Measurements from ENCODE around the gene TLR5. TPM values are rescaled to one million over a fixed set of nuclear protein-coding genes. Genes with fewer than 3 reads are reported as not detected.

Gene TLR5
- total RNA-seq, 1 experiment from 2014 or later: 17.3 TPM

DNA sequence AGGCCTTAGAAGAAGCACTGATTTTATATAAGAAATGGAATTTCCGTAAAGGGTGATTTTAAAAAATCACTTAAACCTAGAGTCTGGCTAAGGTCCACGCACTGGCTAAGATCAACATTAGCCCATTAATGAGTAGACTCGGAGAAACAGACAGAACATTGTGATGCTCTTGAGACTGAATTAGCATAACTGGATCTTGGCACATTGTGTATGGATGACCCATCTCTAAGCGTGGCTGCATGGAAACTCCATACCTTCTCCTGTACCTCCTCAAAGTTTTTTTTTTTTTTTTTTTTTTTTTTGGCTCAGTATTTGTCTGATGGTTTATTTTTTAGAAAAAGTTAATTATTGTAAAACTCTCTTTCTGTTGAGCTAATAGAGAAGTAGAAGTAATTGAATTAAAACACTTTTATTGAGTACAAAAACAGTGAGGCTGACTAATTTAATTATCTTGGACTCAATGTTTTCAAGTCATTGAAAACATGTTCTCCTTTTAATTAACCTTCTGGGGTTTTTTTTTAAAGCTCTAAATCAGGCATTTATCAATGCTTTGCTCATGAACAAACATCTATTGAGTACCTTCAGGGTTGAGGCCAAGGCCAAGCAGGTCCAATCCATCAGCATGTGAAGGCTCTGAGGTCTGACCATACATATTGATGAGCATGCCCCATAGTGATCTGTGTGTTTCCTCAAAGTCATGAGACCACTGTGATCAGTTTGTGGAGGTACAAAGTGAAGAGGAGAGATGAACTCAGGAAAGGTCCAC, 74.0 kb downstream of the TLR5 start:
- H3K4me1 Mint-ChIP-seq (ENCODE audit: low read depth, unreplicated experiment): no peaks in the 10 kb centered on the region
- no peaks in the 10 kb centered on the region for H3K36me3 Mint-ChIP-seq (ENCODE audit: insufficient read depth, unreplicated experiment)
- no peak overlapping the region for H3K4me3 Mint-ChIP-seq (ENCODE audit: low read depth, unreplicated experiment)
- no TSS peak for BruUV-seq (replicated peaks)
- DNase-seq: no peak
- H3K9me3 Mint-ChIP-seq (ENCODE audit: low read depth, unreplicated experiment): no peaks in the 10 kb centered on the region
- intact Hi-C loops (cut with micrococcal nuclease; ENCODE audit: unreplicated experiment): no loop called here
- H3K27me3 Mint-ChIP-seq (ENCODE audit: unreplicated experiment): peaks cover 25% of the 10 kb centered on the region
- TF ChIP-seq CTCF (IDR thresholded peaks at IDR 0.05; ENCODE audit: unreplicated experiment): no peak
- H3K27ac Mint-ChIP-seq (ENCODE audit: unreplicated experiment): no peak overlapping the region
- CTCF ChIA-PET: interaction anchor here (0.6 to 0.7 kb wide), 3 partner anchors 109 to 1725 kb away, joined by 3 to 6 read pairs (median 4); no protein-coding TSS in a partner anchor

GRCh38 chr1:223067914-223068313, 75.1 kb downstream of the TLR5 start:
- no peak for TF ChIP-seq CTCF (IDR thresholded peaks at IDR 0.05; ENCODE audit: unreplicated experiment)
- Mint-ChIP-seq H3K36me3 (ENCODE audit: insufficient read depth, unreplicated experiment) (no peaks in the 10 kb centered on the region), H3K27me3 (ENCODE audit: unreplicated experiment) (peaks cover 24% of the 10 kb centered on the region), H3K4me3 (ENCODE audit: low read depth, unreplicated experiment) (no peak overlapping the region), H3K4me1 (ENCODE audit: low read depth, unreplicated experiment) (no peaks in the 10 kb centered on the region), H3K9me3 (ENCODE audit: low read depth, unreplicated experiment) (no peaks in the 10 kb centered on the region), H3K27ac (ENCODE audit: unreplicated experiment) (no peak overlapping the region)
- intact Hi-C loops (cut with micrococcal nuclease; ENCODE audit: unreplicated experiment): no loop called here
- CTCF ChIA-PET: no interaction called here
- DNase-seq: no peak
- no TSS peak for BruUV-seq (replicated peaks)

DNA sequence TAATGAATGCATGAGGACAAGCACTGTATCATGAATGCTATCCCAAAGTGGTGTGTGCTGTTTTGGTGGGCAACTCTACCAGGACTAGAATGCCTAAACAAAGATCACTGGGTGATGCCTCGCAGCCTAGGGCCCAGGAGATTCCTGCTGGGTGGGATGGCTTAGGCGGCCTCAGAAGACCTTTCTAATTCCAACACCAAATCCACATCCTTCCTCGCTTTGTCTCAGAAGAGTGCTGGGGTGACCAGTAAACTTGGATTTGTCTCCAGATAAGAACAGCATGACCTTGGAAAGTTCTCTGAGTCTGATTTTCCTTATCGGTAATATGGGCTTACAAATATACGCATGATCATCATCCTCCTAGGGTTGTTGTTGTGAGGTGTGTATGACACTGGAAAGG, 76.6 kb downstream of the TLR5 start:
- BruUV-seq (replicated peaks): no TSS peak
- CTCF ChIA-PET: no interaction called here
- intact Hi-C loops (cut with micrococcal nuclease; ENCODE audit: unreplicated experiment): no loop called here
- H3K4me3 Mint-ChIP-seq (ENCODE audit: low read depth, unreplicated experiment): no peak overlapping the region
- no peak for TF ChIP-seq CTCF (IDR thresholded peaks at IDR 0.05; ENCODE audit: unreplicated experiment)
- H3K27ac Mint-ChIP-seq (ENCODE audit: unreplicated experiment): no peak overlapping the region
- peaks cover 16% of the 10 kb centered on the region for H3K27me3 Mint-ChIP-seq (ENCODE audit: unreplicated experiment)
- no peaks in the 10 kb centered on the region for H3K4me1 Mint-ChIP-seq (ENCODE audit: low read depth, unreplicated experiment)
- H3K36me3 Mint-ChIP-seq (ENCODE audit: insufficient read depth, unreplicated experiment): no peaks in the 10 kb centered on the region
- no peak for DNase-seq
- H3K9me3 Mint-ChIP-seq (ENCODE audit: low read depth, unreplicated experiment): no peaks in the 10 kb centered on the region

DNA sequence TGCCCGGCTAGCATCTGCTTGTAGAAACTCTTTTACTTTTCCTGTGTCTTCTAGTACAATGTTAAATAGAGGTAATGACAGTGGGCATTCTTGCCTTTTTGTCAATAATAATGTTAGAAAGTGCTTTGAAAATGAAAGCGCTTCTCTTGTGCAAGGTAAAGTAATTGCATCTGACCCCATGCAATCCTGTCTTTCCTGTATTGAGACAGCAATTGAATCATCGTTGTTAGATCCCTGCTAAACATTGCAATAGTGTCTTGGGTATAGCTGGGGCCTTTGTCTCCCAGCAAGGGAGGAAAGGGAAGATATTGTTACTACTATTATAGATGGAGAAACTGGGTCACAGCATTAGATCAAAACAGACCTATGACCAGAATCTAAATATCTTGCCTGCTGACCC, 80.9 kb downstream of the TLR5 start:
- no peak for DNase-seq
- no TSS peak for BruUV-seq (replicated peaks)

More for the DNA sequence above, 80.9 kb downstream of the TLR5 start:
- H3K27ac Mint-ChIP-seq (ENCODE audit: unreplicated experiment): no peak overlapping the region
- no peaks in the 10 kb centered on the region for H3K4me1 Mint-ChIP-seq (ENCODE audit: low read depth, unreplicated experiment)
- CTCF ChIA-PET: no interaction called here
- H3K4me3 Mint-ChIP-seq (ENCODE audit: low read depth, unreplicated experiment): no peak overlapping the region
- TF ChIP-seq CTCF (IDR thresholded peaks at IDR 0.05; ENCODE audit: unreplicated experiment): no peak
- intact Hi-C loops (cut with micrococcal nuclease; ENCODE audit: unreplicated experiment): no loop called here
- H3K36me3 Mint-ChIP-seq (ENCODE audit: insufficient read depth, unreplicated experiment): no peaks in the 10 kb centered on the region
- no peaks in the 10 kb centered on the region for H3K9me3 Mint-ChIP-seq (ENCODE audit: low read depth, unreplicated experiment)
- peaks cover 37% of the 10 kb centered on the region for H3K27me3 Mint-ChIP-seq (ENCODE audit: unreplicated experiment)
